GM11168 (cell line): ENCODE measurements around the gene MRPL53.
"Not testable (repeated sequence)": the region's sequence is repeated elsewhere in the genome, so short reads cannot be mapped to it uniquely, and the experiment has no call there.

ENCODE experiments used
- in situ Hi-C: fragments of 300-500 bp; cut with MboI; formaldehyde crosslinking; loops from one replicate; pipeline ENCODE4 v1.12.0; 2022; ENCODE audit warnings: low sequenced_read_pairs; ENCODE audit not compliant: unreplicated experiment

MRPL53 gene

DNA sequence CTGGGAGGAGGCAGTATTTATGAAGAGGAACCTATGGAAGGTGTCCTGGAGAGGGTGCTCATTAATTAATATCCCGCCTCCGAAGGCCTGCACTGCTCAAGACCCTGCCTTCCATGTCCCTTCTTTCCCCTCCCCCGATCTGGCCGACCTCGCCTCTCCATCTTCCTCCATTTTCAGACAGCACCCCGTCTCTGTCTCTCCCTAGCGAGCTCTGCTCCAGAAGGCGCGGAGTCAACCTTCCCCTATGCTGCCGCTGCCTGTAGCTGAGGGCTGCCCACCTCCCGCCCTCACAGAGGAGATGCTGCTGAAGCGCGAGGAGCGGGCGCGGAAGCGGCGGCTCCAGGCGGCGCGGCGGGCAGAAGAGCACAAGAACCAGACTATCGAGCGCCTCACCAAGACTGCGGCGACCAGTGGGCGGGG lies 15.3 kb downstream of the MRPL53 start:
- in situ Hi-C loops: no loop called here

DNA sequence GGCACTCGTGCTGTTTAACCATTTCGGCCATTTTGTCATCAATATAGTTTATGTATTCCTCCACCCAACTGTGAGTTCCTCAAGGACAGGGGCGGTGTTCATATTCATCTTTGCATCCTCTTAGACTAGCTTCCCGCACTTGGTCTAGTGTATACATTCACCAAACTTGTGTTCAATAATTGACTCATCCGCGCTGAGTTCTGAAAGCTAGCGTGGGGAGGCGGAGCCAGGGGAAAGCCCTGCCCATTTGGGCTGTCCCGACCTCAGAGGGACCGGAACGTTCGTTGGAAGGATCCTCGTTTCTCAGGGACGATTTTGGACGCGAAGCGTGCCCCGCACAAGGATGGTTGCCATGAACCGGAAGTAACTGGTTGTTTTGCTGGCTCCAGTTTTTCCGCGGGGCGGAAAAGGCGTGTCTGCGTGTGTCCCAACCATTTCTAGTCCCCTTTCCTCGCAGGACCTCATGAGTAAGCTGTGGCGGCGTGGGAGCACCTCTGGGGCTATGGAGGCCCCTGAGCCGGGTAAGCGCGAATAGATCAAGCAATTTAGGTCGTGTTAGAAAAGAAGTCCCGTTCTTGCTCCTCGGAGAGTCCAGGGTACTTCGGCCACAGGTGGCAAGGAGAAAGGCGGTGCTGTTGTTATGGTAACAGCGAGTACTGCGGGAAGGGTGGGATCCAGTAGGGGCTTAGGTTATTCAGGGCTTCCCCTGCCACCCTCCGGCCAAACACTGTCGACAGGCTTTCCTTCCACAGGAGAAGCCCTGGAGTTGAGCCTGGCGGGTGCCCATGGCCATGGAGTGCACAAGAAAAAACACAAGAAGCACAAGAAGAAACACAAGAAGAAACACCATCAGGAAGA lies 17.6 kb downstream of the MRPL53 start, which contains the start of gene INO80B:
INO80B (plus strand) TSS at position 434 of the 858 bp plus-strand sequence; CDS start at position 464, 30 bp downstream.
- in situ Hi-C loops: no loop called here

DNA sequence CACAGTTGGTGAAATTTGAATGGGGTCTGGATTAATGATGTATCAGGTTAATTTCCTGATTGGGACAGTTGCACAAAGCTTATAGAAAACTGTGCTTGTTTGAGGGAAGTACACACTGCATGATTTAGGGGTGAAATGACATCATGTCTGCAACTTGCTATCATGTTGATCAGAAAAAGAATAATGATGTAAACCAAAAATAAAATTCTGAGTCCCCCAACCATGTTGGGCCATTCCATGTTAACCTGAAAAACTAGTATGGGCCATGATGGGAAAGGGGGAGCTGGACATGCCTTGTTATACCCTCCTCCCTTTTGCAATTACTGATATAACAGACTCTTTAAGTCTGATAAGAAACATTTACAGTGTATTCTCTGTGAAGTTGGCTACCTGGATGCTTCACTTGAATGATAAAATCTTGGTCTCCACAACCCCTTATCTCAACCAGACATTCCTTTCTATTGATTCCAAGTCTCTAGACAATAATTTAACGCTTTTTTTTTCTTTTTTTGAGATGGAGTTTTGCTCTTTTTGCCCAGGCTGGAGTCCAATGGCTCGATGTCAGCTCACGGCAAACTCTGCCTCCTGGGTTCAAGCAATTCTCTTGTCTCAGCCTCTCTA lies 21.8 kb downstream of the MRPL53 start:
- in situ Hi-C loops: no loop called here

DNA sequence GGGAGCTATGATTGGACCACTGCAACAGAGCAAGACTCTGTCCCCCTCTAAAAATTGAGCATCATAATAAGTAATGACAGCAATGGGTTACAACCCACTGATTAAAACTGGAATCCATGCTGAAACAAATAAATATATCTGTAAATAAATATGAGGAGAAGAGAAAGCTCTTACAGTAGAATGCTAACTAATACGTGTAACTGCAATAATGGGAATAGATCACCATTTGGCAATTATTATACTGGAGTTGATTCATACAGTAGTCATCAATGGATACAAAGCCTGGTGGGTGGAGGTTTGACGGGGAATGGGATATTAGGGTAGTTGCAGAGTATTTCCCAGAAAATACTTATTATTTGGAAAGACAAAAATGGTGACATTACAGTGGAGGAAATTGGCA lies 23.7 kb downstream of the MRPL53 start:
- in situ Hi-C loops: no loop called here

DNA sequence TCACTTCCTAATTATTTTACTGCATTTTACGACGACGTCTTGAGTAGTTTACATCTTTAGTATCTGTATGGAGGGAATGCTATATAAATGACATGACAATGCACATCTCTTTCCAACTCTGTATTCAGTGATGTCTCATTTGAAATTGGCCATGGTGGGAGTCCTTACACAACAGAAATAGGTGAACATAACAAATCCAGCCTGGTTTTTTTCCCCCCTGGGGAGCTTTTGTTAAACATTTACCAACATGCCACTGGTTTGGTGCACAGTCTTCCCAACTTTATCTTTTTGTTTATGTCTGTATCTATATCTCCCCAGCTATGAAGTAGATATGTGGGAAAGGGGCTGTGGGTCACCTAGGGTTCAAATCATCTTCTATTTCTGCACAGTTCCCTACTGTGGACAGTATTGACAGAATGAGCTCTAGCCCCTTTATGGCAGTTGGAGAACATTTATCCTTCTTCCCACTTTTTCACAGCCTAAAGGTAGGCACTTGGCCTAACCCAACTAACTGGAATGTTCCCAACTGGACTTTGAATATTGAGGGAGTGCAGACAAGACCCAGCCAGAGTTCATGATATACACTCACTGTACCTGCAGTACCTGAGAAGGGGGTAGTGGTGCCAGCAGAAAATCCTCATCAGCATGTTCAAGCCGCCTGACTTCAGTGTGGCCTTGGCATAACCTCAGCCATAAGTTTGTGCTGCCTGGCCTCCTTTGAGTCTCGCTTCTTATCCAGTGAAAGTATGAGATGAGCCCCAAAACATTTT lies 25.1 kb downstream of the MRPL53 start:
- in situ Hi-C loops: no loop called here

DNA sequence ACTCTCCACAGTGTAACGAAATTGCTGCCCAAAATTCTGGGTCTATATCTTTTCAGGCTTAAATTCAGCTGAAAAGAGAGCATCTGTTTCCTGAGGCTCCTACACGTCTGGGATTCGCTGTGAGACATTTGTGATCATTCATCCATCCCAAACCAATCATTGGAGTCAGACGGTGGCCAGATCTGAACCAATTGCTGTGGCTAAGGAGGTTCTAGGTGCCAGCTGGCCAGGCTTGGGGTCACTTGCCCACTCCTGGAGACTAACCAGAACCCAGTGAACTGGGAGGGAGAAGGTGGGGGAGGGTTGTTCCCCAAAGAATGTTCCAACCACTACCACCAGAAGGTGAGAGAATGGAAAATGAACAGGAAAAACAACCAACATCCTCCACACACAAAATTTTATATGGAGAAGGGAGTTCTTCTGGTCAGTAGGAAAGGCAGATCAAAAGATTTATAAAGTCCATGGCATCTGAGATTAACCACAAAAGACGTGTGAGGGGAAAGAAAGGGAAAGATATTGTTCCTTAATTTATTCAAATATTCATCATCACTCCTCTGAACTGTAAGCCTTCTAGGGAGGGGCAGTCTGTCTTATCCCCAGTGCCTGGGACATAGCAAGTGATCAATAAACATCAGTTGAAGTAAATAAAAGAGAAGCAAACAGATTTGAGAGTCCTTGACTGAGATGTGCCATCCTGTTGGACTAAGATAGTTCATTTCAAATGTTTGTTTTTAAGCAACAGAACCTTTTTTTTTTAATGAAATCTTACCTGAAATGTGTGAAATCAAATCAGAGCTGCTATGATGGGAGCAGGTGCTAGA lies 27.8 kb downstream of the MRPL53 start:
- in situ Hi-C loops: no loop called here

DNA sequence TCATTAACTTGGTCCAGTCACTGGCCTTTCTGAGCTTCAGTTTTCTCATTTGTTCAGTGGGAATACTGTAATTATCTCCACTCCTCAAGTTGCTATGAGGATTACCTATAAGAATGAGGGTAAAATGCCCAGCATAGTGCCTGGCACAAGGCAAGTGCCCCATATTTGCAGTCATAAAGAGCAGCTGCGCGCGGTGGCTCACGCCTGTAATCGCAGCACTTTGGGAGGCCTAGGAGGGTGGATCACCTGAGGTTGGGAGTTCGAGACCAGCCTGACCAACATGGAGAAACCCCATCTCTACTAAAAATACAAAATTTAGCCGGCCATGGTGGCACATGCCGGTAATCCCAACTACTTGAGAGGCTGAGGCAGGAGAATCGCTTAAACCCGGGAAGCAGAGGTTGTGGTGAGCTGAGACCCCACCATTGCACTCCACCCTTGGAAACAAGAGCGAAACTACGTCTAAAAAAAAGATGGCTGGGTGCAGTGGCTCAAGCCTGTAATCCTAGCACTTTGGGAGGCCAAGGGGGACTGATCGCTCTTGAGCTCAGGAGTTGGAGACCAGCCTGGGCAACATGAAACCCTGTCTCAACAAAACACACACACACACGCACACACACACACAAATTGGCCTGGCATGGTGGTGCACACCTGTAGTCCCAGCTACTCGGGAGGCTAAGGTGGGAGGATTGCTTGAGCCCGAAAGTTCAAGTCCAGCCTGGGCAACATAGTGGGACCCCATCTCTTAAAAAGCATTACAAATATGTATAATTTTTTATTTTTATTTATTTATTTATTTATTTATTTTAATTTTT lies 29.8 kb downstream of the MRPL53 start:
- in situ Hi-C loops: not testable (repeated sequence)

DNA sequence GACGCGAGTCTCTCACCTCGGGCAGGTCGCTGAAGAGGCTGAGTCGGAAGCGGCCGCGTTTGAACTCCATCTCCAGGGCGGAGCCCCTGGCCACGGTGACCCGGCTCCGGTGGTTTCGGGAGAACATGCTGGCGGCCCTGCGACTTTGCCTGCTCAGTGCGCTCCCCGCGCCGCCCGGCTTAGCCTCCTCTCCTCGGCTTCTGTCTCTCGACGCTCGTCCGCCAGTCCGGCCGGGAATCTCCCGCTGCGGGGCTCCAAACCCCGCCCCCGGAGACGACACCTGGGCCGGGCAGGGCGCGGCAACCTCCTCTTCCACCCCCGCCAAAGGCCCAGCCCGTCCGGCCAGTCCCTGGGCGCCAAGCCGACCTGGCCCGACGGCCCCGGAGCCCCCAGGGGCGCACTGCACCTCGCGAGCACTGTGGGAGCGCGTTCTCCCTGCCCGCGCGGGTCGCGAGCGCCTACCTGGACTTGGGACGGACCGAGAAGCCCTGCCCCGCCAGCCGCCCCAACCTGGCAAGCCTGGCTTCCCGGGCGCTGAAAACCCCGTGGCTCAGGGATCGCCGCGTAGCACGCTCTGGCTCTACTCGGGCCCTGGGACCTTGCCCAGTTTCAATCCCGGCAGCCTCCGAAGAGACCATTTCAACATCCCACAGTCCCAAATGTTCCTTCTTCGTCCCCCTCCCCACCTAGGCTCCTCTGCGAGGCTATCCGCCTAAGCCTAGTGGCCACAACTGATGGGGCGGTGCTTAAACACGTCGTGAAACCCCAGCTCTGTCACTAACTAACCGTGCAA lies 30.6 kb downstream of the MRPL53 start, which contains the start of gene RTKN:
RTKN (minus strand) TSS at position 248 of the 793 bp plus-strand sequence; CDS start at position 127, 121 bp downstream.
- in situ Hi-C loops: no loop called here

DNA sequence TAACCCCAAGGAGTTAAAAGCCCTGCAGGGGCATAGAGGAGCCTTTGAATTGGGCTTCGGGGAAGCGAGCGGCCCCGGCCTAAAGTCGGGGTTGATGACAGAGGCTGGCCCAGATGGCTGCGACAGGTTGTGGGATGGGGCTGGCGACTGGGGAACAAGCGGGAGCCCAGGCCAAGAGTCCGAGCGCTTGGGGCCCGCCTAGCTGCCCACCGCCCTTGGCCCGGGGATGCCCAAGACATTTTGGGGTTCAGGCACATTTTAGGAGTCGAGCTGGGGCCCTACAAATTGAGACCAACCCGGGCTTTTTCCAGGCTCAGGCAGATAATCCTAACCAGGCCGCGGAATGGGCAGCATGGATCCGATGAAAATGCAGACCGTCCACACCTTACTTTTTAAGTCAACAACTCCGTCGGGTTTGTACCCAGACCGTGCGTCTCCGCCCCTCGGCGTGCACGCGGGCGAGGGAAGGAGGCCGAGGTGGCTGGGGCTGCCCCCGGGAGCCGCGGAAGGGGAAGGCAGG lies 31.2 kb downstream of the MRPL53 start:
- in situ Hi-C loops: no loop called here

DNA sequence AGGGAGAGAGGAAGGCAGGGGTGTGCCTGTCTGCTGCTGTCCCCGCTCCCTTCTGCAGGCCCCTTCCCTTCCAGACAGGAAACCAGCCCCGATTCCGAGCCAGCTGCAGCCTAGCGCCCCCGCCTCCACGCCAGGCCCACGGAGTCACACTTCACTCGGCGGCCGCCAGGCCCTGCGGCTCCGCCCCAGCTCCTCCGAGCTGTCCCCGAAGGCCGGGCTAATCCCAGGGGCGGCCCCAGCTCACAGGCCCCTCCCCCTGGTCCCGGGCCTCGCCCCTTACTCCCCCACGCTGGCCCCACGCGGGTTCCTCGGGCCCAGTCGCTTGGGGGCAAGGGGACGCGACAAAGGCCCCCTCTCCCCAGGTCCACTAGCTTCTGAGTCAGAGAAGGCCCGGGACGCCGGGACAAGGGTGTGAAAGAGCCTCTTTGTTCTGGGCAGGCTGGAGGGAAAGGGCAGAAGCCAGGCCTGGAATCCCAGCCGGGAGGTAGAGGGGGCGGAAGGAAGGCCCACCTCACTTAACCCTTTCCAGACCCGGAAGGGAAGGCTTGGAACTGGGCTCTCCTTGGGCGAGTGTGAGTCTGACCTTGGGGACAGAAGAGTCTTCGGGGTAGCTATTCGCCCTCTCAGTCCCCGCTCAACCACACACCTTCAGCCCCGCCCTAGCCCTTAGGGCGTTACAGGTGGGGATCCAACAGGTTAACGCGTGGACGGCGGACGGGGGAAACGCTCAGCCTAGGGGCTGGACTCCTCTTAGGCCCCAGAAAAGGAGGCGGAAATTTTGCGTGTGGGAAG lies 31.9 kb downstream of the MRPL53 start:
- in situ Hi-C loops: no loop called here

DNA sequence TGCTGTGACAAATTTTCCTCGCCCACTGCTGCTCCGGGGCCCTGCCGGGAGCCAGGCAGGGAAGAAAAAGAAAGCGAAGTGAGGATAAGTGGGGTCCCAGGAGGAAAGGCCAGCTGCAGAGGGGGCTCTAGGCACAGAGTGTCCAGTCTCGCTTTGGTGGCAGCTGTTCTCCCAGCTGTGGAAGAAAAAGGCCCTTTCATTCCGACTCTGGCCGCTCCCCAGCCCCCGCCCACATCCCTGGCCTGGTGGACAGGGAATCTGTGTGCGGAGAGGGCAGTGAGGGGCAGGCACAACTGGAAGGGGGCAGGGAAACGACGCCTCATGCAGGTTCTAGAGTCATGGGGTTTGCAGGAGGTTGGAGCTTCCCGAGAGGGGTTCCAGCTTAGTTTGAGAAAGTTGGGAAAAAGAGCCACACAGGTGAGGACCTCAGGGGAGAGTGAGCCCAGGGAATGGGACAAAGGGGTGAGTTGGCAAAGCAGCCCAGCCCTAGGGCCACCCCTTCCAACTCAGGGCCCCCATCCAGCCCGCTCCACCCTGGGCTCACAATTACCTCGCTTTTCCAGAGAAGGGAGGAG lies 32.6 kb downstream of the MRPL53 start:
- in situ Hi-C loops: no loop called here

DNA sequence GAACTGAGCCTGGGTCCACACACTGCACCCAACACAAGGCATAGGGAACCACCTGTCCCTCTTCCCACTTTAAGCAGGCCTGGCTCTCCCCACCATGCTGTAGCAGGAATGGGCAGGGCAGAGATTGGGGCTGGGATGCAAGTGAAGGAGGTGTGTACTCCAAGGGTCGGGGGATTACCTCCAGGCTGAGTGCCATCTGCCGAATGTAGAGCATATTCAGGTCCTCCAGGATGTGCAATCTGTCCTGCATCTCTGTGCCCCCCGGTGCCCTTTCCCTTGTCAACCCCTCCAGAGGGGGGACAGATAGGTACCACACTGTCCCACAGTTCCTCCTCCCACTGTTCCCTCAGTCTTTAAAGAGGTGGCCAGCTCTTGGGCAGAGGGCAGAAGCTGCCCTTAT lies 33.1 kb downstream of the MRPL53 start:
- in situ Hi-C loops: no loop called here

DNA sequence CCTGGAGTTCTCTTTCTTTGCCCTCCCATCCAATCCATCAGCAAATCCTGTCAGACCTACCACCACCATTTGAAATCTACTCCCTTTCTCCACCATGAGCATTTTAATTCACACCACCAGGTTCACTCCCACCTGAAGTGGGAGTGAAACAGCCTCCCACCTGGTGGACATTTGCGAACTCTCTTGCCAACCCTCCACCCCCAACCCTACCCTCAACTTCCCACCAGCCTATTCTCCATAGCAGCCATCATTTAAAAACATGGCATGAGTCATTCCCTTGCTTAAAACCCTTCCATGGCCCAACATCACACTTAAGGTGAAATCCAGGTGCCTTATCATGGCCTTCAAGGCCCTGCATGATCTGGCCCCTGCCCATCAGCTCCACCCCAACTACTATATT lies 34.2 kb downstream of the MRPL53 start:
- in situ Hi-C loops: no loop called here

DNA sequence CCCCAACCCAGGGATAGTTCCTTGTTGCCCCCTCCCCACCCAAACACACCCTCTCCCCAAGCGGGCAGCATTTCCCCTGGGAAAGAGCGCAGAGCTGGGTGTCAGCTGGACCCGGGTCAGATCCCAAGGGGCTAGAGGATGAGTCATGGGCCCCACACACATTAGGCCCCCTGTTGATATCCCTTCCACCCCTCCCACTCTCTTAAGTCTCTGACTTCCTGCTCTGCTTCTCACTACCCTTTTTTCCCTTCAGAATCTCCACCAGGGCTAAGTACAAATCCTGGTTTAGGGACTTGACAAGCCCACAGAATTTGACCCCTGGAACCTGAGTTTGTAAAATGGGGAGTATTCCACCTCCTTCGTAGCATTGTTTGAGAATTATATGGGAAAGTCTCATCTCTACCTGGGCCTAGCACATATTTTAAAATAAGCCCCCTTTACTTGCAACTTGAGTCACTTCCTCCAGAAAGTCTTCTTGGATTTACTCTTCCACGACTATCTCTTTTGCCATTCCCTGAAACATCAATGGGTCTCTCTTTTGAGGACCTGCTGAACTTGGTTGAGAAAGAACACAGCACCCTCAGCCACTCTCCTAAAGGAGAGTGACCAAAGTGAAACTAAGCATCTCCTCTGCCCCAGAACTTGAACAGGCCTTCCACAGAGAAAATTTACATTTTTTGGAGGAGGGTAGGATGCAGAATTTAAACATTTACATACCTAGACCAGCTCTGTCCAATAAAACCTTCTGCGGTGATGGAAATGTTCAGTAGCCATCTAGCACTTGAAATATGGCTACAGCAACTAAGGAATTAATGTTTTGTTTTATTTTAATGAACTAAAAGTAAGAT lies 35.4 kb downstream of the MRPL53 start:
- in situ Hi-C loops: no loop called here

DNA sequence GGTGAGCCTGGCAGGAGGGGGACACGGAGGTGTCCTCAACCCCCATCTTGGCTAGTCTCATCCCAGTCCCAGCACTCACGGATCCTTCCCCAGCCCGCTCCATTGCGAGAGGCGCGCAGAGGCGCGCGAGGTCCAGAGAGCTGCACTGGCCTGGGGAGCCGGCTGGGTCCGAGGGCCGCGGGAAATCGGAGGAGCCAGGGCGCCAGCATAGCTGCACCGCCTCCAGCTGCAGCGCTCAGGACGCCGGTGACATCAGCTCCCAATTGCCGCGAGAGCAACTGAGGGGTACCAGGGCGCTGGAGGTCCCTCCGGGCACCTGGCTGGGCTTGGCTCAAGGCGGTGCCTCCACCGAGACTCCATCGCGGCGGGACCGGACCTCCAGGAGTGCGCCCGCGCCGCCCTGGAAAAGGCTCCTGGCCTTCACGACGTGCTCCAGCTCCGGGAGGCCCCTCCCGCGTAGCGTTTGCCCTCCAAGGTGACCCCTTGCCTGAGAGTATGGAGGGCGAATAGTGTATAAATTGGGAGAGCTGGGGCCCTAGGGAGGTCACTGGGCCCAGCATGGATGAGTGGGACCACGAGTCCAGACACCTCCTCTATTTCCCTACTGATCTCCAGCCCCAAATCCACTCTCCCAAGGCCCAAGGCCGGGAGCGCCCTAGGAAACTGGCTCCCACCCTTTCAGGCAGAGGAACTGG lies 36.2 kb downstream of the MRPL53 start:
- in situ Hi-C loops: no loop called here

DNA sequence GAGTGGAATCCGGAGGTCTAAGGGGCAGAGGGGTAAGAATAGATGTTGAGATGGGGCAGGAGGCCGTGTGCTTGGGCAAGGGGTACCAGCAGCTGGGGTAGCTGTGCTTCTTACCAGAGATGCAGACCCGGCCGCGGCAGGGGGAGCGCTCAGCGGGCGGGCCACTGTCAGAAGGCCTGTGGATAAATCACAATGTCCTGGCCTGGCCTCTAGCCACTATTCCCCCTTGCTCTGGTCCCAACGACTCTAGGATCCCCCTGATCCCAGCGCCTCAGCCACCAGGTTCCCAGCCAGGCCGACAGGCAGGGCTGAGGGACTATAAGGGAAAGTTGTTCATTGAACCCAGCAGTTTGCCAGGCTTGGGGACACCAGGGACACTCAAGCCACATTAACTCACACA lies 42.0 kb downstream of the MRPL53 start:
- in situ Hi-C loops: no loop called here
